Hippocampal formation (tissue), 2 donors: ENCODE measurements around the gene ST6GALNAC4.
A peak's percentile ranks its signal among the peaks of the same experiment; 100 is the strongest.

Experiments used
- DNase-seq, 2 donors: peaks; one replicate each; lab custom pipeline; 2025; lab: John Stamatoyannopoulos, UW

ST6GALNAC4 gene, protein sequence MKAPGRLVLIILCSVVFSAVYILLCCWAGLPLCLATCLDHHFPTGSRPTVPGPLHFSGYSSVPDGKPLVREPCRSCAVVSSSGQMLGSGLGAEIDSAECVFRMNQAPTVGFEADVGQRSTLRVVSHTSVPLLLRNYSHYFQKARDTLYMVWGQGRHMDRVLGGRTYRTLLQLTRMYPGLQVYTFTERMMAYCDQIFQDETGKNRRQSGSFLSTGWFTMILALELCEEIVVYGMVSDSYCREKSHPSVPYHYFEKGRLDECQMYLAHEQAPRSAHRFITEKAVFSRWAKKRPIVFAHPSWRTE

DNA sequence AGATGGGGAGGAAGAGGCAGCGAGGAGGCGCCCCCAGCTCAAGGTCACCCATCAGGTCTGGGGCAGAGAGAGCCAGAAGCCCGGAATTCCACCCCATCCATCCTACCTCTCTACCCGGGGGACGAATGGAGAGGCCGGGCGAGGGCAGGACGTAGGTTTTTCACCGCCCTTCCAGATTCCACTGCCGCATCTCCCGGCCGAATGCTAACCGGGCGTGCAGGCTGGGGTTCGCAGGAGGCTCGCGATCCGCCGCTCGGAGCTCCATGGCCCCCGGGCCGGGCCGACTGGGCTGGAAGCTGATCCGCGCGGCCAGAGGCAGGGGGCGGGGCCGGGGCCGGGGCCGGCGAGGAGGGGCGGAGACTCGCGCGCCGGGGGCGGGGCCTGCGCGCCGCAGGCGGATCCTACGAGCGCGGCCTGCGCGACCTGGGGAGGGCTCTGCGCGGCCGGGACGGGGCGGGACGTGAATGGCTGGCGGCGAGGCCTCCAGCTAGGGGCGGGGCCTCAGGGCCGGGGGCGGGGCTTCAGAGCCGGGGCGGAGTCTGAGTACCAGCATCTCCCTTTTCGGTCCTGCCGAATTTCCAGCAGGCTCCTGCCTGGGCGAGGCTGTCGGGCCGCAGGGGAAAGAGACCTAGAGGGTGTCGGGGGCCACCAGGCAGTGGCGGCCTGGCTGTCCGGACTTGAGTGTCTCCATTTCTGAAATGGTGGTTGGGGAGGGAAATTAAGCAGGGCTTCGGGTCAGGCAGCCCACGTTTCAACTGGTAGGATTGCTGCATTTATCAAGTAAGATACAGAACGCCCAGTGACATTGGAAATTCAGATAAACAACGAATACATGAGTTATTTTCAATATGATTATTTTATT is at the start of gene ST6GALNAC4:
Gene ST6GALNAC4, minus strand, starts transcription at position 322 of the 862 bp plus-strand sequence. CDS start 622 bp downstream, outside the sequence.
- DNase-seq: peak; percentile 93 to 96

DNA sequence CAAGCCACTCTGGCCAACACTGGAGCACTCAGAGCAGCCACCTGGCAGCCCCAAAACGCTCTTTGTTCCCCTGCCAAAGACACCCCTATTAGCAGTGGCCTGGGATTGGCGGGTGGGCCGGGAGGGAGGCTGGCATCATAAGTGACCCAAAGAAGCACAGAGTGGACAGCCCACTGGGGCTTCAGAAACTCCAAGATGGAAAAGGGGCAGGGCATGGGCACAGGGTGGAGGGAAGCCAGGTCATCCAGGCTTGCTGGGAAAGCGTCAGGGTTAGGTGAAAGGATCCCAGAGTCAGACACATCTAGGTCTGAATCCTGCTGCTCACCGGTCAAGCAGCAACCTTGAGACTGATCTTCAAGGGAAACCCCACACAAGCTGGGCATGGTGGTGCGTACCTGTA is 49.1 kb upstream of the ST6GALNAC4 start:
- DNase-seq: no peak

DNA sequence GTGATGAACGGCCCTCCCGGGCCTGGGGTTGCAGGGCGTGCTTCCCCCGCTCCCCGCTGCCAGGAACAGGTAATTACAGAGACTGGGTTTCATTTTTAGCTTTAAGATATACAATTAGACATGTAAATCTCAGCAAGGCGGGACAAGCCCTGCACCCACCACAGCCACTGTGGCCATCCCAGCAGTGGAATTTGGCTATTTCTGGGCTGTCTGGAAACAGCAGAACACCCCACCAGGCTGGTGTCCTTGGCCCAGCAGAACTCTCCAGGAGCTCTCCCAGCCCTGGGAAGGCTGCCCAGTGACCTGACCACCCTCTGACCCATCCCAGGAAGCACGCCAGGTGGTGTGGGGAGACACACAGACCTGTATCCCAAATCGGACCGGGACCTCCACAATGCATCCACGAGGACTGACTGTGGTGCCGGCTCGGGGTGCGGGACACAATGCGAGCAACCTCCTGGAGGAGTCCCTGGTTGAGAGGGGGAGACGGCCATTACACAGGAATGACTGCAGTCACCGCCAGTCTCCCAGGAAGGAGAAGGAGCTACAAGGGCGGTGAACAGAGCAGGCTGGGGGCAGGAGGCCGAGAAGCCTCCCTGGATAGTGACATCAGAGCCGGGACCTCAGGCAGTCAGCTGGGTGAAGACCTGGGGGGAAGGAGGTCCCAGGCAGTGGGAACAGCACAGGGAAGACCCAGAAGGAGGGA is 46.7 kb upstream of the ST6GALNAC4 start:
- no peak for DNase-seq

DNA sequence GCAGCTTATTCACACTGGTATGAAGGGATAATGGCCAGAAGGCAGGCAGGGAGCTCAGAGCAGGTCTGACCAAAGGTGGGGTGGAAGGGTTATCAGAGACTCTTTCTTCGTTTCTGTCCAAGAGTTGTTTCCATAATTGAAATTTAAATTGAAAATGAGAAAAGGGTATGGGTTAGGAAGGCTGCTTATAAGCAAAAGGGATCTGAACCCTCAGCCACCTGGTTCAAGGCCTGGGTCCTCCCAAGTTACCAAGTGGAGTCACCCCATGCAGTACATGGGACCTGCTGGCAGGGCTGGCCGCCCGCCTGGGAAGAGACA is 46.2 kb upstream of the ST6GALNAC4 start:
- DNase-seq: no peak

DNA sequence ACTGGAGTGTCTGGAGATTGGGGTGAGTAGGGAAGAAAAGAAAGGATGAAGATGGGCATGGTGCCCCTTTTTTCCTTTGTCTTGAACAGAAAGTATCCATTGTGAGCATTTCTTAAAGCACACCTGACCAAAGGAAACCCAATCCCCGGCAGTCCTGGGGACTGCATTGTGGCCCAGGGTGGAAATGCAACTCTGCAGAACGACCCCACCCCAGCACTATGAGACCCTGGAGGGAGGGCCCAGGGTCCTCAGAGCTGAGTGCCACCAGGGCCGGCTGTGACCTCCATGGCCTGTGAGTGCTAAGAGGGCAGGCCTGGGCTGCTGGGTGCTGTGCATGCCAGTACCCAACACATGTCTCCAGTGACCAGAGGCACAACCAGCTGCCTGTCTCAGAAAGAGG is 45.4 kb upstream of the ST6GALNAC4 start:
- DNase-seq: no peak

DNA sequence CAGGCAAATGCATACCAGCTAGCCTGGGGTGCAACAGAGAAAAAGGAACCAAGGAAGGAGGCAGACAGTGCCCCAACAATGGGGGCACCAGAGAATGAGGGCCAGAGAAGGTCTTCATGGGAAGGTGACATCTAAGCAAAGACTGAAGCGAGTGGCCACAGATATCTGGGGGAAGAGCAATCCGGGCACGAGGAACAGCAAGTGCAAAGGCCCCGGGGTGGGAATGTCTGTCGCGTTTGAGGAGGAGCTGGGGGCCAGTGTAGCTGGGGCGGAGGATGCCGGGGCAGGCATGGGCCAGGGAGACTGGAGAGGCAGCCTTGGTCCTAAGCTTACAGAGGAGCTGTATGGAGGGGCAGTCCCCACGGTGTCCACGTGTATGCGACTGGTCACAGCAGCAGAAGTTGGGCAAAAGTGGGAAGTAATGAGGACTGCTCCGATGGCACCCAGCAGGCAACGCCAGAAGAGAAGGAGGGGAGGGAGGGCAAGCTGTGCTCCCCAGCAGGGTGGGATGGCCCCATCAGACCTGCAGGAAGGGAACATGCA is 44.8 kb upstream of the ST6GALNAC4 start:
- DNase-seq: no peak

DNA sequence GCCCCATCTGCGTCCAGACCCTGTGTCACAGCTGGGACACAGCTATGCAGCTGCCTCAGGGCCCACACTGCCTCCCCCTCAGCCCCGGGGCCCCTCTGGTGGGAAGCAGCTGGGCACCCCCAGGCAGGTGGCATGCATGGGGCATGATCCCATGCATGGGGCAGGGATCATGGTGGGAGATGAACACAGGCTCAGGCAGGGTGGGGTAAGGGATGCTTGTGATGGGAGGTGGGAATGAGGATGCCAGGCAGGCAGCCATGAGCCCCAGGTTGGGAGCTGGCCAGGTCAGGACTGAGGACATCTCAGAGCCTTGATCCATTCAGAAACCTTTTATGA is 44.3 kb upstream of the ST6GALNAC4 start:
- DNase-seq: no peak

DNA sequence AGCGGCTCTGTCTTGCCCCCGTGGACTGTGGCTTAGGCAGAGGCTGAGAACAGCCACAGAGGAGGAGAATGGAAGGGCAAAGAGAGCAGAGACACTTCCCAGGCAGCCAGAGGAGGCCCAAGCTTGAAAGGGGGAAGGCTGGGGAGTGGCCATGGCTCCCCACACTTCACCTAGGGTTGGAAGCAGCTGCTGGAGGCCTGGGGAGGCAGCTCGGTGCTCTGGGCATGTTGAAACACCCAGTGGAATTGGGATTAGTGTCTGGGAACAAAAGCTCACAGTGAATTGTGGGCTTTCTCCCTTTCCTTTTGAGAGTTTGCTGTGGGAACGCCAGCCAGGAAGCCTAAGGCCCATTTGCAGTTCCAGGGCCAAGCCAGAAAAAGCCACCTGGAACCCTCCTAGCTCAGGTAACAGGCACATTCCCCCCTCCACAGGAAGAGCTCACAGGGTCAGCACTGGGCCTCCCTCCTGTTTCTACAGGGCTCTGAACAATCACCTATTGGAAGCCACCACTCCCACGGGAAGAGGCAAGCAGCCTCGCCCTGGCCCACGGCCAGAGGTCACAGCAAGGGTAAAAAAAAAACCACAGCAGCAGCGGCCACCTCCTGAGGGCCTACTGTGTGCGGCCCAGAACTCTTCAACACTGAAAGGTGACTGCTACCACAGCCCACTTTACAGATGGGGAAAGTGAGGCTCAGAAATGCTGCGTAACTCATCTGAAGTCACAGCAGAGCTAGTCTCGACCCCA is 43.7 kb upstream of the ST6GALNAC4 start:
- no peak for DNase-seq

DNA sequence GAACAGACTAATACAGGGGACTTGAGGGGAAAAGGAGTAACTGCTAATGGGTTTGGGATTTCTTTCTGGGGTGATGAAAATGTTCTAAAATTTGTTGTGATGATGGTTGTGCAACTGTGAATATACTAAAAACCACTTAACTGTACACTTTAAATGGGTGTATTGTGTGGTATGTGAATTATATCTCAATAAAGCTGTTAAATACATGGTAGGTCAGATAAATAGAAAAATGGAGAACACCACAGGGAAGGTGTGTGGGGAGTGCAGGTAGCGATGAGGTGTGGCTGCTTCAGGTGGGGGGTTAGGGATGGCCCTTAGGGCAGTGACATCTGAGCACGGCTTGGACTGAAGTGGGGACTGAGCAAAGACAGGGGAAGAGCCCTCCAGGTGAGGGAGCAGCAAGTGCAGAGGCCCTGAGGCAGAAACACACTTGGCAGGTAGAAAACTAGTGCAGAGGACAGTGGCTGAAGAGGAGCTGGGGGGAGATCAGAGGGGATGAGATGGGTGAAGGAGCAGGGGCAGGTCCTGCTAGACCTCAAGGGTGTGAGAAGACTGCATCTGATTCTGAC is 43.1 kb upstream of the ST6GALNAC4 start:
- DNase-seq: no peak

DNA sequence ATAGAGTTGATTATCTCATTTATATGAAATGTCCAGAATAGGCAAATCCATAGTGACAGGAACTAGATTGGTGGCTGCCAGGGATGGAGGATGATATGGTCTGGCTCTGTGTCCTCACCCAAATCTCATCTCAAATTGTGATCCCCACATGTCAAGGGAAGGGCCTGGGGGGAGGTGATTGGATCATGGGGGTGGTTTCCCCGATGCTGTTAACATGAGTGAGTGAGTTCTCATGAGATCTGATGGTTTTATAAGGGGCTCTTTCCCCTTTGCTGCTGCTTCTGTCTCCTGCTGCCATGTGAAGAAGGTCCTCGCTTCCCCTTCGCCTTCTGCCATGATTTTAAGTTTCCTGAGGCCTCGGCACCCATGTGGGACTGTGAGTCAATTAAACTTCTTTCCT is 42.6 kb upstream of the ST6GALNAC4 start:
- no peak for DNase-seq

DNA sequence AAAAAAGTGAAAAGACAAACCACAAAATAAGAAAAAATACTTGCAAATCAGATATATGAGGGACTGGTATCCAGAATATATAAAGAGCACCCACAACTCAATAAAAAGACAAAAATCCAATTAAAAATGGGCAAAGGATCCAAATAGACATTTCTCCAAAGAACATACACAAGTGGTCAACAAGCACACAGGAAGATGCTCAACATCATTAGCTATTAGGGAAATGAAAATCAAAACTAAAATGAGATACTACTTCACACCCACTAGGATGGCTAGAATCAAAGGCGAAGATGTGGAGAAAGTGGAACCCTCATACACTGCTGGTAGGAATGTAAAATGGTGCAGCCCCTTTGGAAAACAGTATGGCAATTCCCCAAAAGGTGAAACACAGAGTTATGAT is 41.9 kb upstream of the ST6GALNAC4 start:
- no peak for DNase-seq

DNA sequence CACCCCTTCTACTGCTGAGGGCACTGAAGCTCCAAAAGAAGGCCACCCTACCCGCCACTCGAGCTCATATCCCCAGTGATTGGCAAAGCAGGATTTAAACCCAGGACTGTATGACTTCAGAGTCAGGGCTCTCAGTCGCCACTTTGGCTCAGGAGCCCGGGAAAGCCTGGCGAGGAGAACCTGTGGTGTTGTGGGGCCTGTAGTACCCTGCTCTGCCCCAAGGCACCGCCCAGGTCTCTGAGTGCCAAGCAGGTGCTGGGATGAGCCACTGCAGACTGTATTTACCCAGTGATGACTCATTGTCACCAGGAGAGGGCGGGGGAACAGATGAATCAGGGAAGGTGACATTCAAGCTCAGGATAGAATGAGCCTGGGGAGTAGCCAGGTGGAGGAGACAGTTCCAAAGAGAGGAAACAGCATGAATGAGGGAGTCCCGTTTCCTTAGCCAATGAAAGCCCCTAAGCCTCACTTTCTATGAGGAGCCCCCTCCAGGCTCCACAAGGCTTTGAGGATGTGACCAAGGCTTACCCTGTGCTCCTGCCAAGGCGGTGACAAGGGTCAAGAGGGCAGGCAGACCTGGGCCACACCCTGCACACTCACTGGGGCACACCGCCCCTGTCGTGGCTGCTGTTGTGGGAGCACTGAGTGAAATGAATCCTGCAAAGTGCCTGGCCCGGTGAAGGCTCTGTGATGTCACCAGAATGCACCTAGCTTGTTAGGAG is 38.6 kb upstream of the ST6GALNAC4 start:
- DNase-seq: peak in 1 of 2 donors; percentile 53

DNA sequence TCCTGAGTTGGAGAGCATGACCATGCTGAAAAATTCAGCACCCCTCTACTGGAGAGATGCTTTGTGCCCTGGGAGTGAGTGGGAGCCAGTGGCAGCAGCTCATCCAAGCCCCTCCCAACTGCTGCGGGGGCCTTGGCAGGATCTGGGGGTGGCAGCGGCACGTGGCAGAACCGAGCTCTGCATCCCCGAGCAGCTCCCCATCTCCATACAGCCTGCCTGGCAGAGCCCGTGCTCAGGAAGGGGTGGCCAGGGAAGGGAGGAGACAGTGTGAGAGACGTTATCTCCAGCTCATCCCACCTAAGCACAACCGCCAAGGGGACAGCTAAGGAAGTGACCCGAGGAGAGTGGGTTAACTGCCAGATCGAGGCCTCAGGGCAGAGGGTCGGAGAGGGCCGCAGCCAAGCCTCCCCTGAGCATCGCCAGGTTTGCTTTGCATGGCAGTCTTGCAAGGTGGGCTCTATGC is 38.0 kb upstream of the ST6GALNAC4 start:
- peak; percentile 59 to 71 for DNase-seq

DNA sequence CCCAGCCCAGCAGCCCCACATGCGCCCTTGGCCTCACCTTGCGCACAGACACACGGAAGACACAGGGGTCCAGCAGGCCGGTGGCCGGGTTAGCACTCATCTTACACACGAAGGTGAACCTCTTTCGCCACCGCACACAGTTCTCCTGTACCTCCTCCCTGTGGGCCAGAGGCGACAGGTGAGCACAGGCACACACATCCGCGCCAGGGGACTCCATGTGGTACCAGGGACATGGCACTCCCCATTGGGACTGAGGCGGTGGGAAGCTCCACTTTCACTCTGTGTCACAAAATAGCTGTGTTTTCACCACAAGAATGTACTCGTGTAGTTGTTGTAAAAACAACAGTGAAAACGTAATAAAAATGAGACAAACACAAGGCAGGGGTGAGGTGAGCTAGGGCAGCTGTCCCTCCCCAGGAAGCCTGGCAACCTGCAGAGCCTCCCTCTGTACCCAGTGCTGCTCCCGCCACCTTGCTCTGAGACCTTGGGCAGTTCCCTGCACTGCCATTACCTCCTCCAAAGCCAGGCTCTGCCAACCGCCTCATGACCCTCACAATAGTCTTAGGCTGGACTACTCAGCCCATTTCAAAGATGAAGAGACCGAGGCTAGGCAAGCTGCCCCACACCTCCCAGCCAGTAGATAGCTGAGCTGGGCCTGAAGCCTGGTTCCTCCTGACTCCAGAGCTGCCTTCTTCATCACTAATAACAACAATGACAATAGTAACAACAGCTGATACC is 37.1 kb upstream of the ST6GALNAC4 start:
- no peak for DNase-seq

DNA sequence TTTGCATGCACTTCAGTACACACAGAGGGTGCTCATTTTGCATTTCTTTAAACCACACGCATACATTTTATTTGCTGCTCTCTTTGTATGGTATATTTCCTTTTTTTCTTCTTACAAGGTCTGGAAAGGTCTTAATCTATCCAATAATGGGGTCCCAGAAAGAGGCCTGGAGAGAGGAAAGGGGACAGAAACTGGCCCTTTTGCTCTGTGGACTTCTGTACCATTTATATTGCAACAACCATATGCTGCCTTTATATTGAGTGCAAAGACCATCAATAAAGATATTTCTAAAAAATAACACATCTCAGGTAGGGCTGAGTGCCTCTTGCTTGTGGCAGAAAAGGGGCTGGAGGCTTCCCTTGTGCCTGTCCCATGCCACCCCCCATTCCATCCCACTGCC is 36.3 kb upstream of the ST6GALNAC4 start:
- DNase-seq: no peak

DNA sequence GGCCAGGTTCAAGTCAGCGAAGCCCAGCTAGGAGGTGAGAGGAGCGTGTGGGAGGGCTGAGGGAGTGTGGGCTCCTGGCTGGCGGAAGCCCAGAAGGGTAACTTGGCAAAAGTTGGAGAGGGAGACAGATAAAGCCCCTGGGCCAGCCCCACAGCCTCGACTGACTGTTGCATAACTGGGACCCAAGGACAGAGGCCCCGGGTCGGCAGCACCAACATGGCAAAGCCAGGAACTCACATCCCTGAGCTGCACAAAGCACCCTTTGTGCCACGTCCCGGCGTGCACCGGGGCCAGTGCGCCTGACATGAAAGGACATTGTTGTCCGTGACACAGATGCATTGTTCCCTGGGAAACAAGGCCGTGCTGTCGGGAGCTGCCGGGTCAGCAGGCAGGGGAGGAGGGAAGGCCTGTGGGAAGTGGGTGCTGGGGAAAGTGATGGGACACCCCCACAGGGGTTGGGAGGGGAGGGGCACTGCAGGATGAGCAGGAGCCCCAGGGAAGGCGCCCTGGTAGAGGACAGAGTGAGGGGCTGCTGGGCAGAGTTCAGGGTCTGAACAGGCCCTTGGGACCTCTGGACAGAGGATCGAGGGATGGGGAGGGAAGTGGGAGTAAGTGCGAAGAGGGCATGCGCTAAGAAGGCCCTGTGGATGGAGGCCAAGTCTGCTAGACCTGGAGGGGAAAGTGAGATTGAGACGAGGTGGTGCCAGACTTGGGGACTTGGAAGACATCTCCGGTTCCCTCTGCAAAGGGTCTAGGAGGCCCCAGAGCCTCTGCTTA is 33.9 kb upstream of the ST6GALNAC4 start:
- peak; percentile 93 to 98 for DNase-seq

DNA sequence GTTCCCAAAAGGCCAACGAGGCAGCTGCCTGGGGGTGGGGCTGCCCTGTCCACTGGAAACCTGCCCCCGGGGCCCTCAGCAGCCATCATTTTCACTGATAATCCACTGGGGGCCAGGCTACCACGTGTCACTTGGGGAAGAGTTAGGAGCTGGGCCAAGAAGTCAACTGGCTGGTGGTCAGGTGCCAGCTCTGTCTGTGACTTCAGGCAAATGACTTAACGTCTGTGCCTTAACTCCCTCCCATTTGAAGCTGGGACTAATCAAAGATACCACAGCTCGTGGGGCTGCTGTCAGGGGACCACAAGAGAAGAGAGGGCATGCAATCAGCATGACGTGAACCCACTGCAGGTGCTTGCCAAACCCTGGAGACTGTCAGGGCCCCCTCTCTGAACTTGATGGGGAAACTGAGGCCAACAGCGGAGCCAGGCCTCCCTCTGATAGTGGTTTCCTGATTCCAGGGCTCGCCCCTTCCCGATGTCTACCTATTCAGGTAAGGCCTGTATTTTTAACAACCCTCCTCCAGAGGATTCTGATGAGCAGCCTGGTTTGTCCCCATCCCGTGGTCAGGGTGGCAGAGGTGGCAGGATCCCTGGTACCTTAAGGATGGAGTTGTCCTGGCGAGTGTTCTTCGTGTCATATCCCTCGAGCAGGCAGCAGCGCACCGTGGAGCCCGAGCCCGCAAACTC is 33.1 kb upstream of the ST6GALNAC4 start:
- DNase-seq: peak in 1 of 2 donors; percentile 77

DNA sequence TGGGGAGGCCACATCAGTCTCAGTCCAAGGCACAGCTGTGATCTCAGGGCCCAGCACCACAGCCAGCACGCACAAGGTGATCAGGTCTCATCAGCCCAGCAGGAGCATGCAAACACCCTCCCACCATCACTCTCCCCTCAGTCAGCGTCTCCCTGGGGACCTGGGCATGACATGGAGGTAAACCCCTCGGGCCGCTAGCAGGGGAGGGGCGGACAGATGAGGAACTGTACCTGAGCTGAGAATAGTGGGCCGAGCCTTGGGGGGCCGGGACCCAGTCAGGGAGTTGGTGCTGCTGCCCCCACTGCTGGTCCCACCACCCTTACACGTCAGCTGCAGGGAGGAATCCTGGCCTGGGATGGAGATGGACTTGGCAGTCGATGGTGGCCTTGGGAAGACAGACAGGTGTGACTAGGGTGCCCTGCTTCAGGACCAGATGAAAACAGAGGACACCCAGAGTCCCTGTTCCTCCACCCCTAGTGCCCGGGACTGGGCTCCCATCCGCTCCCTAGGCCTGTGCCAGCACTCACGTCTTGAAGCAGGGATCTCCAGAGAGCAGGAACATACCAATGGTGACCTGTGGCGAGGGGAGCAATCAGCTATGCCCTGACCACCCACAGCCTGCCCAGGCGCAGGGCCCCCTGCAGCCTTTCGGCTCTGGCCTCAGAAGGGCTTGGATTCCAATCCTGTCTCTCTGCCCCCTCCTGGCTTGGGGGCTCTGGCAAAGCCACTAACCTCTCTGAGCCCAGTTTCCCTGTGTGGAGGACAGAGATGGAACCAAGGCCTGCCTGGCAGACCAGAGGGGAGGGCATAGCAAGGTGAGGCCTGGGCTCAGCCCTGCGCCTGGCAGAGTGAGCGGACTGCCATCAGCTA is 31.2 kb upstream of the ST6GALNAC4 start:
- DNase-seq: no peak
